GM19025 (cell line): ENCODE measurements around the gene FGF23.
A peak's percentile ranks its signal among the peaks of the same experiment; 100 is the strongest.

Experiments used
- ATAC-seq: cut with Tn5 transposase; IDR thresholded peaks from one replicate; pipeline ENCODE4 v1.9.1; 2021; ENCODE audit warnings: mild to moderate bottlenecking, low read depth, moderate library complexity; ENCODE audit not compliant: unreplicated experiment

Gene FGF23

GRCh38 chr12:4386801-4387200, 7.3 kb upstream of the FGF23 start:
- ATAC-seq, result no peak

DNA sequence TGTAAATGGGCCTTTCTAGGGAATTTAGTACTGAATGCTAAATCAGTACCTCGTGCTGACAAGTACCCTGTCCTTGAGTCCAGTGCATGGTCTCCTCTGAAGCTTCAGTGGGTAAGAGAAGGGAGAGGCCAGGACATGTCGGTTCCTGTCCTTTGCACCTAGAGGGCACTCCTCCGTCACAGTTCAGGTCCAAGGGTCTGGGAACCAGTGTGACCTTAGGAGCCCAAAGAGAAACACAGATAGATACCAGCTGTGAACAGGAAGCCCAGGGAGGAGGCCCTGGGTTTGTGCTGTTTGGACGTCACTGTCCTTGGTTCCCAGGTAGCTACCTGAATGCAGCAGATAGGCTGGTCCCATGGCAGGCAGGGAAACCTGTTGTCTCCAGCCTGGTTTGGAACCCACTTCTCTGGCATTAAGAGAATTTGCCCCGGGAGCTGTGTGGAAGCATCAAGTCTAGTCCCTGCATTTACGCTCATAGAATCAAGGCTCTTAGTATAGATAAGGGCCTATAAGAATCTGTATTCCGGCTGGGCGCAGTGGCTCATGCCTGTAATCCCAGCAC, 3.9 kb upstream of the FGF23 start:
- no peak for ATAC-seq

DNA sequence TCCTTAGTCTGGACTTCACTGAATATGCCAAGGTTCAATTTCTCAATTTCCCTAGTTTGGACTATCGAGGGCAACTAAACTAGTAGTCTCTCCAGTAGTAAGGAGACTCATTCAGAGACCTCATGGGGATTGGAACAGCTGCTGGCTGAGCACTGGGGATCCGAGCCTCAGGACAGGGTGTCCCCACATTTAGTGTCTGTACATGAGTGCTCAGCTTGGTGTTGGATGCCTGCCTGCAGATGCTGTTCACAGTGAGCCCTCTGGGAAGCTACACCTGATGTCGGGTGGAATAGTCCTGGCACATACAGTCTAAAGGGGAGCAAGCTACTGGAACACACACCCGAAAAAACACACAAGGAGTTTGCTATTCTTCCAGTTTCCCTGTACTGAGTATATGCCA, 820 bp upstream of the FGF23 start:
- no peak for ATAC-seq

- ATAC-seq, result no peak
Observed at GRCh38 chr12:4378772-4379171, 740 bp downstream of the FGF23 start.

- no peak for ATAC-seq
Observed at GRCh38 chr12:4375449-4375848, 4.1 kb downstream of the FGF23 start.

- ATAC-seq, result no peak
Observed at GRCh38 chr12:4372653-4373052, 6.9 kb downstream of the FGF23 start.

DNA sequence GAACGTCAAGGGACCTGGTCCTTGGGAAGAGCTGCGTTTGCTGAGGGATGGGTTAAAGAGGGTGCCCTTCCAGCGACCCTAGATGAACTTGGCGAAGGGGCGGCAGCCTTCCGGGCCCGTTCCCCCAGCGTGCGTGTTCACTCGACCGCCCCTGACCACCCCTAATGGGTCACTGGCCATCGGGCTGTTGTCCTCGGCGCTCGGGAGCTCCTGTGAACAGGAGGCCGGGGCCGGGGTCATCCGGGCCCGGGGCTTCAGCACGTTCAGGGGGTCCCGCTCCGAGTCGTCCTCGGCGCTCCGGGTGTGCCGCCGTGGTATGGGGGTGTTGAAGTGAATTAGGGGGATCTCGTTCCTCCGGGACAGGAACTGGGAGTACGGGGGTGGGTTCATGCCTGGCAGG, 9.2 kb downstream of the FGF23 start:
- ATAC-seq, result no peak

DNA sequence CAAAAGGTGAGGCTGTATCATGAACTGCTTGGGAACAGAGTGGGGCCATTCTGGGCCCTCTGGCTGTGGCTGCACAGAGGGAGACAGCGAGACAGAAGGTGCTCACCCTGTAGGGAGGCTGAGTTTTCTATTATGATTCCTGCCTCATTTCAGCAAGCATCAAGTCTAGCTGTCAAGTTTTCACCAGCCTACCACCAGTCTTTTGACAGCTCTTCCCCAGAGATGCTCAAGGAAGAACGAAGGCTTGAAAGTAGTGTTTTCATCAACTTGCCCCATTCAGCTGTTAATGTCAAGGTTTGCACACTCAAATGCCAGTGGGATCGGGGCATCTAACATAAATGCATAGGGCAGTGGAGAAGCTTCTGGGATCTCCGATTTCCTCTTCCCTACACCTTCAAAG, 10.0 kb downstream of the FGF23 start:
- ATAC-seq, result no peak

DNA sequence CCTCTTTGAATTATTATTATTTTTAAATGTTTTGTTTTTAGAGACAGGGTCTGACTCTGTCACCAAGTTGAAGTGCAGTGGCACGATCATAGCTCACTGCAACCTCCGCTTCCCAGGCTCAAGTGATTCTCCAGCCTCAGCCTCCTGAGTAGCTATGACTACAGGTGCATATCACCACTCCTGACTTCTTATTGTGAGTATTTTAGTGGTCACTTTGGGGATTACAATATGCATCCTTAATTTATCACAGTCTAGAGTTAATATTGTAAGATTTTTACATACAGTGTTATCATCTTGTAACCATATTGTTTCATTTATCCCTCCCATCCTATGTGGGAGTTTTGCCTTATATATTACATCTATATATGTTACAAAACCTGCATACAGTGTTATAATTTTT, 13.4 kb downstream of the FGF23 start:
- ATAC-seq, result no peak

DNA sequence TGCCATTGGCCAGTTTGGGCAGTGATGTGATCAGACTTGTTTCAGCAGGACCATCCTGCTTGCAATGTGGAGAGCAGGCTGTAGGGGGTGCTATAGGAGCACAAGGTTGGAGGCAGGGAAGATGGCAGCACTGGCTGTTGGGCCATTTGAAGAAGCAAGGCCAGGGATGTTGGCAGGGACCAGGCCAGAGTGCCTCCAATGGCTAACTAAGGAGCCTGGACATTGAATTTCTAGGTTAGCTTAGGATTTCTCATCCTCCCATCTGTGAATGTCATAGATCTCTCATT, 23.5 kb downstream of the FGF23 start:
- no peak for ATAC-seq

DNA sequence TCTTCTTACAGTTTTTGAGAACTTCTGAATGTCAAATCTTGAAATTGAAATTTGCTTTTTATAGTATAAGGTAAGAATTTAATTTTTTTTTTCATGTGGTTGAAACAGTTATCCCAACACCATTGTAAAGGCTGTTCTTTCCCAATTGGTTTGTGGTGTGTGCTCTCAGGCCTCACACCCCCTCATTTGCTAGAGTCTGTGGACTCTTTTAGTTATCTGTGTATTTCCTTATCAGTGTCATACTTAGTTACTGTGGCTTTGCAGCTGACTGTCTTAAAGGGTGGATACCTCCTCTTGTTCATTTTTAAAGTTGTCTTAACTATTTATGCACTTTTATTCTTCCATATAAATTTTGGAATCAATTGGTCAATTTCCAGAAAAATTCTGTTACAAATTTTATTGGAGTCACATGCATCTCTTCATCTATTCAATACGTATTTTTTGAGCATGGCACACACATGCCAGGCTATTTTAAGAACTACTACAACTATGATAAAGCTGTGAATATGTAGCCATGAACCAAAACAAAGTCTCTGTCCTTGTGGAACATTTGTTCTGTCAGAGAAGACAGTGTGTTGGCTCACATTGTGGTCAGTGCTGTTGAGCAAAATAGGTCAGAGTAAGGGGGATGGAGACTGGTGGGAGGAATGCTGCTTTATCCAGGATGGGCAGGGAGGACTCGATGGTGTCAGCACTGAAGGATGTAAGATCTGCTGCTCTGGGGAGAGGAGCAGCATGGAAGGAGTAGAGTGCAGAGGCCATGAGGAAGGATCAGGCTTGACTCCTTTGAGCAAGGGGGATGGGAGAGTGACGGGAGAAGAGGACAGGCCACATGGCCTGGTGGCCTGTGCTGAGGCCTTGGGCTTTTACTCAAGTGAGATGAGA, 24.1 kb downstream of the FGF23 start:
- no peak for ATAC-seq

- no peak for ATAC-seq
Observed at GRCh38 chr12:4353785-4354208, 25.7 kb downstream of the FGF23 start.

GRCh38 chr12:4346931-4347330, 32.6 kb downstream of the FGF23 start:
- ATAC-seq, result no peak

DNA sequence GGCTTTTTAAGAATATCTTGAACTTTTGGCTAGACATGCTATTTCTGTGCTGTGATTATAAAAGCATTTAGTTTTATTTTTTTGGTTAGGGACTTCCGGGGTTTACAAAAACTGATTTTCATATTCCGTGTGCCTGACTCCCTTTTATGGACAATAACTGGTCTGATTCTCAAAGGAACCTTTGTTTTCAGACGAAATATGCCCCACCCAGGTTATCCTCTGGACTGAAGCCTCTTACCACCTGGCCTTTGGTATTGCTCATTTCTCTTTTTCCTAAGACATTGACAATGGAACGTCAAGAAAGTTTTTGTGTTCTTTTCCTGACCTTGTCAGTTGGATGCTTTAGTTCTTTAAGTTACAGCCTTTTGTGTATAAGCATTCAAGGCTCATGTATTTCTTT, 47.7 kb downstream of the FGF23 start:
- no peak for ATAC-seq

DNA sequence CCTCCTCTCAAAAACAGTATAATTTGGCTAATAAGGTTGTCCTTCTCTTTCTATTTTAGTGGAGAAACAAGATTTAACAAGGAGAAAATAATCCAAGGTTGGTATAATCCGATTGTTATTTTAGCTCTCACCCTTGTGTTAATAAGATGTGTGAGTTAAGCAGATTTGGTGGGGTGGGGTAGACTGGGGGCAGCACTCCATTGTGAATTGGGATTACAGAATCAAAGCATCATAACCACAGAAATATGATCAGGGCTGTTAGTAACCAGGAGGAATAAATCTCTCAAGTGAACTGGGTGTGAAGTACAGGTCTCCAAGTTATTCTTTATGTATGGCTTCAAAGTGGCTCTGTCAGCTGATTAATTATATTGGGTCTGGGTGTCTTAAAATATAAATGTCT, 48.3 kb downstream of the FGF23 start:
- ATAC-seq, result no peak

GRCh38 chr12:4330203-4330602, 49.3 kb downstream of the FGF23 start:
- no peak for ATAC-seq

GRCh38 chr12:4327293-4327692, 52.2 kb downstream of the FGF23 start:
- ATAC-seq, result no peak

GRCh38 chr12:4325966-4326365, 53.5 kb downstream of the FGF23 start:
- no peak for ATAC-seq

DNA sequence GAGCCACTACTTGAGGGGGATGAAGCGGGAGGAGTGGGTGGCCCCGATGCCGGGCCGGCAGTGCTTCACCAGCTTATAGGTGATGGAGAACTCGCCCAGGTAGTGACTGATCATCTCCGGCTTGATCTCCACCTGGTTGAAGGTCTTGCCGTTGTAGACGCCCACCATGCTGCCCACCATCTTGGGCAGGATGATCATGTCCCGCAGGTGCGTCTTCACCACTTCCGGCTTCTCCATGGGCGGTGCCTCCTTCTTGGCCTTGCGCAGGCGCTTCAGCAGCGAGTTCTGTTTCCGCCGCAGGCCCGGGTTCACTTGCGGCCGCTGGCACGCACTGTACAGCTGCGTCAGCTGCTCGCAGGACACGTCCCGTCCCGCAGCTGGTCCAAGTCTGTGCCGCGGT, 55.1 kb downstream of the FGF23 start:
- ATAC-seq, result no peak

DNA sequence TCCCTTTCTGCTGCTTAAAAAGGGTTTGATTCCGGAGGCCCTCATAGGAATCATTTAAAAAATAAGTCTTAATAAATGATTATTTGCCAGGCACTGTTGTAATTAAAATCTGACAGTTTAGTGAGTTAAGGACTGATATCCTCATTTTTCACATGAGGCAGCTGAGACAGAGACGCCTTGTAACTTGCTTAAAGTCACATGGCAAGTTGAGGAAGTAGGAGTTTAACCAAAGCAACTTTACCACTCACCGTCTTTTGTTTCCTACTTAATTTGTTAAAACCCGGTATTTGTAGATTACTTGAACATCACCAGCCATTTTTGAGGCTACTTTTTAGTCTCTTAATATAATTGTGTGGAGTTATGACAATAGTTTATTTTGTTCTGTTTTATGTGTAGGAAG, 56.1 kb downstream of the FGF23 start:
- ATAC-seq, result no peak

DNA sequence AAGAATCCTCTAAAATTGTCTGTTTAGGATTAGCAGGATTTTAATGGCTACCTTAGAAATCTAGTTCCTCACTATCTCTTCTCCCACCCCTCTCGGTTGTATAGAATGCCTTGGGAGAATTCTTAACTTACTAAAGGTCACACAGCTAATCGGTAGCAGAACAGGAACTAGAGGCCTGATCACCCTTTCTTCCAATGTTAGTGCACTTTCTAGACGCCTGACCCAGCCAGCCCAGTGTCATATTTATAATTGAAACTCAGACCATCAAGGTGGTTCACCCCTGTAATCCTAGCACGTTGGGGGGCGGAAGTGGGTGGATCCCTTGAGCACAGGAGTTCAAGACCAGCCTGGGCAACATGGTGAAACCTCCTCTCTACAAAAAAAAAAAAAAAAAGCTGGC, 56.8 kb downstream of the FGF23 start:
- ATAC-seq, result no peak

GRCh38 chr12:4320853-4321701, 58.4 kb downstream of the FGF23 start, which contains the start of gene TIGAR:
Gene TIGAR, plus strand, starts transcription at chr12:4321213. Its CDS starts 59 bp downstream, at chr12:4321272.
- ATAC-seq, result peak; percentile 97
